H1 (cell line): ENCODE data around the gene PXDC1. TPM values are rescaled to one million over a fixed set of nuclear protein-coding genes. Genes with fewer than 3 reads are reported as not detected.

Experiments
- CTCF ChIA-PET: fragments of 300-600 bp; sonication (Branson Sonifier 250); formaldehyde crosslinking; loops from one replicate; lab custom pipeline; 2021; ENCODE audit not compliant: partially characterized antibody; lab: Charles Lee
- POLR2A ChIA-PET: fragments of 300-600 bp; sonication (Branson Sonifier 250); formaldehyde crosslinking; loops from one replicate; lab custom pipeline; 2021; ENCODE audit warnings: inconsistent platforms; ENCODE audit not compliant: partially characterized antibody; lab: Charles Lee
- DNase-seq, 2 experiments: peaks; one replicate each; pipeline versions ENCODE4 v3.0.0 to v3.0.0-alpha.2; 2010 to 2022; ENCODE audit warnings: low spot score in 2 of 2, low read depth in 1 of 2, mixed read lengths in 1 of 2
- FAIRE-seq: peaks from 2 replicates; lab custom pipeline; 2011; peaks lifted over from hg19 to GRCh38; lab: Jason Lieb, UNC
- H2AFZ ChIP-seq: 2 replicates; pipeline ENCODE4 v1.8.1; 2012; ENCODE audit warnings: low read length, inconsistent platforms
- H2AK5ac ChIP-seq: 2 replicates; pipeline ENCODE4 v1.6.1; 2013; ENCODE audit warnings: low read depth, low read length
- H2BK120ac ChIP-seq: replicated peaks from 2 replicates; pipeline ENCODE3; 2013; ENCODE audit warnings: low read depth, low read length, inconsistent platforms
- H2BK12ac ChIP-seq: 2 replicates; pipeline ENCODE4 v1.6.1; 2013; ENCODE audit warnings: low read depth, low read length
- H2BK15ac ChIP-seq: 2 replicates; pipeline ENCODE4 v1.6.1; 2013; ENCODE audit warnings: low read length
- H2BK20ac ChIP-seq: 2 replicates; pipeline ENCODE4 v1.6.1; 2013; ENCODE audit warnings: low read length
- H2BK5ac ChIP-seq: 2 replicates; pipeline ENCODE4 v1.6.1; 2013; ENCODE audit warnings: low read depth, low read length
- H3K14ac ChIP-seq: 2 replicates; pipeline ENCODE4 v1.6.1; 2013; ENCODE audit warnings: inconsistent platforms; ENCODE audit not compliant: insufficient read length
- H3K18ac ChIP-seq: 2 replicates; pipeline ENCODE4 v1.6.1; 2013; ENCODE audit warnings: low read length; ENCODE audit errors: extremely low read depth
- H3K23ac ChIP-seq: 2 replicates; pipeline ENCODE4 v1.6.1; 2013; ENCODE audit warnings: inconsistent platforms; ENCODE audit not compliant: insufficient read length
- H3K23me2 ChIP-seq: 2 replicates; pipeline ENCODE4 v1.6.1; 2013; ENCODE audit warnings: low read depth, low read length
- H3K27ac ChIP-seq: 2 replicates; pipeline ENCODE4 v1.6.1; 2011; ENCODE audit warnings: low read depth, low read length, inconsistent platforms
- H3K27me3 ChIP-seq, 4 experiments: replicated peaks in 1 of 4; 1 replicate in 1 of 4; 2 replicates in 3 of 4; pipeline versions ENCODE4 v1.6.1 to v1.8.1; 2011 to 2013; ENCODE audit warnings: low read length in 3 of 4, mild to moderate bottlenecking in 3 of 4, inconsistent platforms in 2 of 4, mixed read lengths in 2 of 4, moderate library complexity in 1 of 4; ENCODE audit not compliant: control insufficient read depth in 3 of 4, insufficient read depth in 3 of 4; ENCODE audit errors: extremely low read depth in 1 of 4
- H3K36me3 ChIP-seq, 4 experiments: 2 replicates each; pipeline versions ENCODE4 v1.6.1 to v1.8.1; 2011 to 2013; ENCODE audit warnings: mild to moderate bottlenecking in 4 of 4, low read length in 3 of 4, moderate library complexity in 2 of 4, control low read depth in 1 of 4, inconsistent platforms in 1 of 4; ENCODE audit not compliant: insufficient read depth in 4 of 4, control insufficient read depth in 2 of 4
- H3K4ac ChIP-seq: replicated peaks from 2 replicates; pipeline ENCODE3; 2013; ENCODE audit warnings: low read length, low read depth, mixed read lengths, inconsistent platforms; ENCODE audit not compliant: insufficient read length
- H3K4me1 ChIP-seq, 4 experiments: replicated peaks in 1 of 4; 1 replicate in 1 of 4; 2 replicates in 3 of 4; pipeline versions ENCODE4 v1.6.1 to v1.8.1; 2011 to 2013; ENCODE audit warnings: low read length in 3 of 4, inconsistent platforms in 2 of 4, mixed read lengths in 1 of 4; ENCODE audit not compliant: insufficient read depth in 4 of 4, control insufficient read depth in 3 of 4
- H3K4me2 ChIP-seq, 2 experiments: 2 replicates each; pipeline versions ENCODE4 v1.6.1 to v1.8.1; 2011 to 2013; ENCODE audit warnings: low read depth in 2 of 2, low read length in 2 of 2, control low read depth in 1 of 2, inconsistent platforms in 1 of 2, mild to moderate bottlenecking in 1 of 2; ENCODE audit not compliant: insufficient read depth in 1 of 2
- H3K4me3 ChIP-seq, 4 experiments: fragments of 200-600, 300-600 bp in 1 of 4; sonication (generic), shearing (Covaris generic), sonication (Bioruptor Twin) in 1 of 4; 2 replicates each; pipeline versions ENCODE4 v1.5.1 to v1.8.1; 2011 to 2016; ENCODE audit warnings: low read length in 4 of 4, low read depth in 3 of 4, control low read depth in 2 of 4, inconsistent platforms in 2 of 4, mild to moderate bottlenecking in 2 of 4, mixed read lengths in 1 of 4, moderate library complexity in 1 of 4; ENCODE audit not compliant: insufficient read depth in 2 of 4; ENCODE audit errors: extremely low read depth in 1 of 4
- H3K56ac ChIP-seq: replicated peaks from 2 replicates; pipeline ENCODE3; 2013; ENCODE audit warnings: low read depth, mild to moderate bottlenecking, mixed read lengths, low read length, inconsistent platforms; ENCODE audit not compliant: insufficient read length
- H3K79me1 ChIP-seq: 2 replicates; pipeline ENCODE4 v1.6.1; 2013; ENCODE audit warnings: low read depth, low read length, control low read depth
- H3K79me2 ChIP-seq, 2 experiments: 2 replicates each; pipeline versions ENCODE4 v1.6.1 to v1.8.1; 2012 to 2013; ENCODE audit warnings: low read length in 2 of 2, mild to moderate bottlenecking in 2 of 2, inconsistent platforms in 1 of 2; ENCODE audit not compliant: insufficient read depth in 2 of 2, control insufficient read depth in 1 of 2
- H3K9ac ChIP-seq, 4 experiments: replicated peaks in 1 of 4; 1 replicate in 1 of 4; 2 replicates in 3 of 4; pipeline versions ENCODE4 v1.6.1 to v1.8.1; 2011 to 2013; ENCODE audit warnings: low read depth in 3 of 4, low read length in 3 of 4, control low read depth in 2 of 4, mild to moderate bottlenecking in 2 of 4, moderate library complexity in 2 of 4, inconsistent platforms in 1 of 4; ENCODE audit errors: extremely low read depth in 1 of 4
- H3K9me3 ChIP-seq, 2 experiments: 2 replicates each; pipeline versions ENCODE4 v1.6.1 to v1.8.1; 2012 to 2013; ENCODE audit warnings: mild to moderate bottlenecking in 2 of 2, moderate library complexity in 2 of 2, control low read depth in 1 of 2, inconsistent platforms in 1 of 2, low read depth in 1 of 2, low read length in 1 of 2, mixed read lengths in 1 of 2; ENCODE audit not compliant: insufficient read depth in 2 of 2
- H4K20me1 ChIP-seq, 2 experiments: replicated peaks in 1 of 2; 2 replicates each; pipeline versions ENCODE3 to v1.8.1; 2011 to 2013; ENCODE audit warnings: inconsistent platforms in 2 of 2, low read length in 2 of 2, mild to moderate bottlenecking in 1 of 2; ENCODE audit not compliant: insufficient read depth in 2 of 2, control insufficient read depth in 1 of 2
- H4K5ac ChIP-seq: 2 replicates; pipeline ENCODE4 v1.6.1; 2013; ENCODE audit warnings: low read length, low read depth, mixed read lengths, inconsistent platforms; ENCODE audit not compliant: insufficient read length
- H4K8ac ChIP-seq: 2 replicates; pipeline ENCODE4 v1.8.0; 2013; ENCODE audit warnings: mild to moderate bottlenecking, moderate library complexity, low read length, inconsistent platforms; ENCODE audit not compliant: insufficient read depth; ENCODE audit errors: extremely low read depth
- H4K91ac ChIP-seq: replicated peaks from 2 replicates; pipeline ENCODE3; 2013; ENCODE audit warnings: low read length, mixed read lengths, inconsistent platforms; ENCODE audit not compliant: insufficient read length
- ASH2L ChIP-seq: fragments of 200-600, 300-600 bp; sonication (generic); IDR thresholded peaks from one replicate; pipeline ENCODE4 v1.7.1; 2017; ENCODE audit warnings: low read length
- CTBP2 ChIP-seq: IDR thresholded peaks from 2 replicates; pipeline ENCODE4 v1.7.0; 2011; ENCODE audit warnings: borderline replicate concordance, mild to moderate bottlenecking, moderate library complexity, mixed read lengths, low read length; ENCODE audit not compliant: insufficient read depth, insufficient read length
- HDAC2 ChIP-seq, 2 experiments: fragments of 300-600 bp in 1 of 2; sonication (generic) in 1 of 2; IDR thresholded peaks; 2 replicates each; pipeline ENCODE4 v1.6.1; 2011 to 2012; ENCODE audit warnings: low read depth in 2 of 2, low read length in 2 of 2, mild to moderate bottlenecking in 2 of 2, moderate library complexity in 2 of 2, borderline replicate concordance in 1 of 2, inconsistent platforms in 1 of 2
- KDM5A ChIP-seq: fragments of 200-600 bp; IDR thresholded peaks from 2 replicates; pipeline ENCODE4 v1.7.1; 2012; ENCODE audit warnings: mild to moderate bottlenecking, low read length, inconsistent platforms, mixed read lengths
- POLR2AphosphoS5 ChIP-seq: IDR thresholded peaks from 2 replicates; pipeline ENCODE4 v1.6.1; 2011; ENCODE audit warnings: low read depth, low read length
- SAP30 ChIP-seq: fragments of 300-600 bp; sonication (generic); IDR thresholded peaks from 2 replicates; pipeline ENCODE4 v1.7.1; 2012; ENCODE audit warnings: low read length, moderate library complexity, mild to moderate bottlenecking, inconsistent platforms; ENCODE audit not compliant: insufficient read depth, insufficient replicate concordance
- SIRT6 ChIP-seq: IDR thresholded peaks from one replicate; pipeline ENCODE4 v1.7.1; 2012; ENCODE audit warnings: low read length, inconsistent platforms
- WGBS, 2 experiments: shearing (Covaris generic) in 1 of 2; methylation state at CpG; one replicate each; pipeline versions ENCODE4 v1.1.6 to v1.1.7; 2013 to 2015; ENCODE audit warnings: low lambda C conversion rate in 2 of 2, mixed read lengths in 2 of 2, inconsistent platforms in 1 of 2, low coverage in 1 of 2, missing lambda C conversion rate in 1 of 2; ENCODE audit not compliant: insufficient replicate concordance in 2 of 2, insufficient coverage in 1 of 2, insufficient read length in 1 of 2; ENCODE audit errors: extremely low coverage in 1 of 2, missing lambda C conversion rate in 1 of 2; 5-methylcytosine and 5-hydroxymethylcytosine counted together
- polyA plus RNA-seq, 7 experiments: library from polyadenylated mRNA; depleted of rRNA in 3 of 7; stranded (reverse) in 5 of 7; unstranded in 2 of 7; fragments of >200 nt in 5 of 7; fragments of 200-250 nt in 2 of 7; gene quantifications; 1 replicate in 5 of 7; 2 replicates in 1 of 7; 4 replicates in 1 of 7; pipeline versions ENCODE4 v1.2.1 to v1.2.3, GENCODE V29; 2011 to 2013; ENCODE audit warnings: missing spikeins in 2 of 7, mixed read lengths in 2 of 7
- total RNA-seq: library from RNA; stranded (reverse); fragmentation: NEBNext Ultra II Directional; extraction: Animal tissue kit (Norgen Biotek cat#: 25700); gene quantifications from 2 replicates; pipeline ENCODE4 v1.2.1, GENCODE V29; 2021
- TF ChIP-seq, protein P1 (sequence below): IDR thresholded peaks from 2 replicates; pipeline ENCODE4 v1.6.1; 2012; ENCODE audit warnings: low read length, inconsistent platforms

PXDC1 gene
- total and polyA plus RNA-seq, 2 of the 8 experiments (the other 6 are each of a cell fraction or from before 2014, with no cell fraction given): 1.7 to 2.0 TPM

DNA sequence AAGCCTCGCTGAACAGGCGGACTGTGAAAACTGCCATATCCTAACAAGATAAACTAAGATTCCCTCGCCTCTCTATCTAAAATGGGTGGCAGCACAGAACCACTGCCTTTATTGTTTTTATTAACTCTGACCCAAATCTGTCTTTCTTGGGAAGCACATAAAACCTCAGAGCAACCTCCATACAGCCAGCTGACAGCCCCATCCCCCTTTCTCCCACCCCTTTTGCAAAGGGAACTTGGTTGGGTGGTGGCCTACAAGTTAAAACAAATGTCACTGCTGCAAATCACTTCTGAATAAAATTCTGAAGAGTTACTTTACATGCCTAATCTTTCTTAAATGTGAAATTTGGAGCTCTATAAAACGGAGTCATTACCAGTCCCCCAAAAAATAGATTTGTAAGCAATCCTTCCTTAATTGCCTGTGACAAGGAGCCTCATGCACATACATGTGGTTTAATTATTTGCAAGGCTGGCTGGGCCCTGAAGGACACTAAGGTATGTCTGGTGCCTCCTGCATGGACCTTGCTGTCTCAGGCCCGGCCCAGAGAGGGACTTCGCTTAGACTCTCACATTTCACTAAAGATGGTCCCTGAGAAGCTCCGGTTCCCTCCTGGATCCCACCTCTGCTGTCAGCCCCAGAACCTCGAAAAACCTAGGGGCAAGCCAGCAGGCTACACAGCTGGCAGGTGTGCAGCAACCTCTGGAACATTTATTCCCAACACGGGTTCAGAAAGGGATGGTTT is 21.7 kb downstream of the PXDC1 start:
- 81% methylated on average over 9 of the region's 9 CpGs; no CpG with 5 or more reads in 1 of the 2 experiments for WGBS, 2 experiments
- Histone ChIP-seq H2BK120ac (no peak overlapping the region), H3K36me3 (no peaks in the 10 kb centered on the region), H3K23me2 (no peaks in the 10 kb centered on the region), H3K14ac (no peak overlapping the region), H3K4me1 (peaks cover 0 to 3% (median 1%) of the 10 kb centered on the region in 4 experiments; a peak in 2 of 7 replicates), H2BK5ac (no peak overlapping the region), H3K4me3 (no peak overlapping the region), H3K23ac (no peak overlapping the region), H2AFZ (no peak overlapping the region), H3K4ac (no peak overlapping the region), H4K91ac (no peak overlapping the region), H3K56ac (no peak overlapping the region), H3K9me3 (no peaks in the 10 kb centered on the region), H3K27me3 (no peaks in the 10 kb centered on the region), H3K18ac (no peak overlapping the region), H2AK5ac (no peak overlapping the region), H3K4me2 (no peak overlapping the region), H2BK12ac (no peak overlapping the region), H2BK20ac (no peak overlapping the region), H4K20me1 (no peaks in the 10 kb centered on the region), H3K79me1 (no peaks in the 10 kb centered on the region), H4K5ac (no peak overlapping the region), H3K9ac (no peak overlapping the region), H4K8ac (no peak overlapping the region), H3K79me2 (no peaks in the 10 kb centered on the region), H3K27ac (no peak overlapping the region), H2BK15ac (no peak overlapping the region)
- no peak for DNase-seq
- ChIA-PET POLR2A (interaction anchor here (1.4 kb wide), 1 partner anchor 10 kb away, joined by 3 read pairs; no protein-coding TSS in a partner anchor), CTCF (interaction anchor here (0.7 to 9.0 kb wide), 11 partner anchors 10 to 478 kb away, joined by 3 to 58 read pairs (median 4); no protein-coding TSS in a partner anchor)
- no peak for FAIRE-seq
- TF ChIP-seq SAP30 (no peak), CTBP2 (no peak), SIRT6 (no peak), ASH2L (no peak), POLR2AphosphoS5 (no peak), KDM5A (no peak), HDAC2 (IDR thresholded peaks at IDR 0.05; ENCODE audit: borderline replicate concordance in 1 of 2, low read depth in 2 of 2, low read length in 2 of 2) (no peak)
- TF ChIP-seq, protein P1, sequence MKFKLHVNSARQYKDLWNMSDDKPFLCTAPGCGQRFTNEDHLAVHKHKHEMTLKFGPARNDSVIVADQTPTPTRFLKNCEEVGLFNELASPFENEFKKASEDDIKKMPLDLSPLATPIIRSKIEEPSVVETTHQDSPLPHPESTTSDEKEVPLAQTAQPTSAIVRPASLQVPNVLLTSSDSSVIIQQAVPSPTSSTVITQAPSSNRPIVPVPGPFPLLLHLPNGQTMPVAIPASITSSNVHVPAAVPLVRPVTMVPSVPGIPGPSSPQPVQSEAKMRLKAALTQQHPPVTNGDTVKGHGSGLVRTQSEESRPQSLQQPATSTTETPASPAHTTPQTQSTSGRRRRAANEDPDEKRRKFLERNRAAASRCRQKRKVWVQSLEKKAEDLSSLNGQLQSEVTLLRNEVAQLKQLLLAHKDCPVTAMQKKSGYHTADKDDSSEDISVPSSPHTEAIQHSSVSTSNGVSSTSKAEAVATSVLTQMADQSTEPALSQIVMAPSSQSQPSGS: no peak
